SK-N-MC (cell line): ENCODE measurements around the gene LIMK1.
A peak's percentile ranks its signal among the peaks of the same experiment; 100 is the strongest.
"Not testable (repeated sequence)": the region's sequence is repeated elsewhere in the genome, so short reads cannot be mapped to it uniquely, and the experiment has no call there.

Source experiments
- DNase-seq: peaks from one replicate; pipeline ENCODE4 v3.0.0-alpha.2; 2011; ENCODE audit warnings: low read depth, low spot score
- H3K27ac ChIP-seq: fragments of 200-600 bp; sonication (generic); 2 replicates; pipeline ENCODE4 v1.5.1; 2016; ENCODE audit warnings: mixed run types
- H3K36me3 ChIP-seq: fragments of 200-600 bp; sonication (generic); 2 replicates; pipeline ENCODE4 v1.6.1; 2017; ENCODE audit warnings: antibody characterized with exemption, low read length, mixed read lengths; ENCODE audit not compliant: insufficient read depth
- H3K4me3 ChIP-seq: fragments of 200-600 bp; sonication (generic); 2 replicates; pipeline ENCODE4 v1.5.1; 2016
- H3K9ac ChIP-seq: fragments of 200-600 bp; sonication (generic); 2 replicates; pipeline ENCODE4 v1.8.0; 2017; ENCODE audit warnings: mixed run types, mixed read lengths; ENCODE audit not compliant: insufficient read length
- H3K9me3 ChIP-seq: fragments of 200-600 bp; sonication (generic); 2 replicates; pipeline ENCODE4 v1.6.1; 2017; ENCODE audit warnings: low read depth, mild to moderate bottlenecking, antibody characterized with exemption, low read length, moderate library complexity, mixed read lengths
- EZH2 ChIP-seq: fragments of 200-600 bp; sonication (generic); IDR thresholded peaks from one replicate; pipeline ENCODE4 v1.6.1; 2017; ENCODE audit warnings: antibody characterized with exemption
- FOXP2 ChIP-seq: optimal IDR thresholded peaks from 2 replicates; pipeline ENCODE3; 2011; ENCODE audit warnings: mild to moderate bottlenecking, moderate library complexity; ENCODE audit not compliant: insufficient read depth; ENCODE audit errors: extremely low read length, control extremely low read depth
- POLR2AphosphoS5 ChIP-seq: IDR thresholded peaks from 2 replicates; pipeline ENCODE4 v1.6.1; 2012; ENCODE audit warnings: mild to moderate bottlenecking, low read depth, low read length, borderline replicate concordance

Gene LIMK1

DNA sequence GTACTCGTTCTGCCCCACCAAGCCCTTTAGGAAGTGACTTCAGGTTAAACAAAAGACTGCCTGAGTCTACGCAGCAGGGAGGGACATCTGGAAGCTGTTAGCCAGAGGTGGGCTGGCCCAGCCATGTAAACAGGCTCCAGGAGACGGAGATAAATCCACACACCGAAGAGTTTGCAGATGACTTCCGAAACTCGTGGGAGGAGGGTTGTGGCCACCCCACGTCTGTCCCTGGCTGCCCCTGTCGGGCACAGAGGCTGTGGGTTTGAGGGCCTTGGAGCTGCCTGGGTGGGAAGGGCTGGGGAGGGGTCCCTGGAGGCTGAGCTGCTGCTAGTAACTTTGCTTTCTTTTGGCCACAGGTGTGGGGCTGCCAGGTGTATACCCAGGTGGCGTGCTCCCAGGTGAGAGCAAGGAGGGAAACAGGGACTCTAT lies 40.1 kb upstream of the LIMK1 start:
- DNase-seq, result no peak
- TF ChIP-seq FOXP2 (peak; percentile 100), EZH2 (no peak), POLR2AphosphoS5 (peak; percentile 66; the same call in 1 of the 2 replicates)
- Histone ChIP-seq H3K4me3 (peak overlapping the region; percentile 66), H3K9ac (no peak overlapping the region), H3K27ac (no peak overlapping the region), H3K9me3 (no peaks in the 10 kb centered on the region), H3K36me3 (no peaks in the 10 kb centered on the region)

DNA sequence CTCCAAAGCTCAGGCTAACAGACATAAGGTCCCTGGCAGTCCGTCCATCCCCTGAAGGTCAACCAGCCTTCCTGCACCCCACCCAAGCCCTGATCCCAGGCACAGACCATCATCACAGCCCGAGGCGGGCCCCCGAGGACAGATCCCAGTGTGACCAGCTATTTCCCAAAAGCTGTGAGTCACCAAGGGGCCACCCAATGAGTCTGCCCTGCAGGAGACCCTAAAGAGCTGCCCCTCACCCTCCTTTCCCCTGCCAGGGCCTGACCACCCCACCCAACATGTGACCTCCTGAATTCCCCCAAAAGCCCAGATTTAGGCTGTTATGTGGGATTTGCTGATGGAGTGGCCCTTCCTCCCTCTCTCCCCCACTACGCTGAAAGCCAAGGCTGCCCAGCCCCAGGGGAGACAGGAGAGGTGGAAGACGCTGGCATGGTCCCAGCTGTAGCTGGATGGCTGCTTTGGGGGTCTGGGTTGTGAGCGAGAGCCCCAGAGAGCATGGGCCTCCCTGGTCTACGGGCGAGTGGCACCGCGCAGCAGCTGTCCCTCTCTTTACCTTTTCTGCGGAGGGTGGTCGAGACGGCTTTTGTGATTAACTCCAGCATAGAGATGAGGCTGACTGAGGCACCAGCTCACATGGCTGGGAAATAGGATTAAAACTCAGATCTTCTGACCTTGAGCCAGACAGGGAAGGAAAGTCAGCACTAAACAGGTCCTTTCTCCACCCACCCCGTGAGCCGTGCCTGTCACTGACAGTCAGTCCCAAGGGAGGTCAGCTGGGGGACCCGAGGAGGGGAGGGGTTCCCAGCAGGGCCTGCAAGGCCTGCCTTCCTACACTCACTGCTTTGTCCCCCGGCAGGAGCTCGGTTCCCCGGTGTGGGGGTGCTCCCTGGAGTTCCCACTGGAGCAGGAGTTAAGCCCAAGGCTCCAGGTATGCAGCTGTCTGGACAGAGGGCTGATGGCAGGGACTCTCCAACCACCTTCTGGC lies 38.9 kb upstream of the LIMK1 start:
- peaks cover 5% of the 10 kb centered on the region; the same call in 1 of the 2 replicates for H3K36me3 ChIP-seq
- DNase-seq, result no peak
- no peak overlapping the region for H3K4me3 ChIP-seq
- no peak overlapping the region for H3K27ac ChIP-seq
- no peaks in the 10 kb centered on the region for H3K9me3 ChIP-seq
- H3K9ac ChIP-seq, result peak overlapping the region; percentile 26
- TF ChIP-seq EZH2, result no peak
- no peak for TF ChIP-seq FOXP2
- TF ChIP-seq POLR2AphosphoS5, result no peak

- H3K9ac ChIP-seq, H3K4me3 ChIP-seq, H3K9me3 ChIP-seq, H3K36me3 ChIP-seq, DNase-seq, H3K27ac ChIP-seq: not testable (repeated sequence)
Observed at GRCh38 chr7:74046581-74046980, 37.0 kb upstream of the LIMK1 start.

DNA sequence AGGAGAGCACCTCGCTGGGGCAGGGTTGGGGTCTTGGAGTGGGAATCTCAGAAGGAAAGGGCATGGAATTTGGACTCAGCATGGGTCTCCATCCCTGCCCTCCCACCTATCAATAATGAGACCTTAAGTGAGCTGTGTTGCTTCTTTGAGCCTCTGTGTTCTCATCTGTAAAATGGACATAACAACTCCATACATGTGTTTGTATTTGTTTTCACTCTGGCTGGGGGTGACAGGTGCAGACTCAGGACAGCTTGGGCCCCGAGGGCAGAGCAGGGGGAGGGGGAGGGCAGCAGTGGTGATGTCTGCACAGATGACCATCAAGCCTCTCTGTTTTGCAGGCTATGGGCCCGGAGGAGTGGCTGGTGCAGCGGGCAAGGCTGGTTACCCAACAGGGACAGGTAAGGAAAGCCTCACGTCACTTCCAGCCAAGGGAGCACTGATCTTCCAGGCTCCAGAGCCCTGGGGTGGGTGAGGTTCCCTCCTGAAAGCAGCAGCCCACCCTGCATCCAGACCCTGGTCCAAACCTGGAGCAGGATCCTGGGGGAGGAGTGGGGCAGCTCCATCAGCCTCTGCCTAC lies 35.7 kb upstream of the LIMK1 start:
- DNase-seq, result no peak
- Histone ChIP-seq H3K9me3 (no peaks in the 10 kb centered on the region), H3K27ac (no peak overlapping the region), H3K4me3 (no peak overlapping the region), H3K36me3 (peaks cover 9% of the 10 kb centered on the region; the same call in 1 of the 2 replicates), H3K9ac (no peak overlapping the region)
- TF ChIP-seq POLR2AphosphoS5 (no peak), EZH2 (no peak), FOXP2 (no peak)

DNA sequence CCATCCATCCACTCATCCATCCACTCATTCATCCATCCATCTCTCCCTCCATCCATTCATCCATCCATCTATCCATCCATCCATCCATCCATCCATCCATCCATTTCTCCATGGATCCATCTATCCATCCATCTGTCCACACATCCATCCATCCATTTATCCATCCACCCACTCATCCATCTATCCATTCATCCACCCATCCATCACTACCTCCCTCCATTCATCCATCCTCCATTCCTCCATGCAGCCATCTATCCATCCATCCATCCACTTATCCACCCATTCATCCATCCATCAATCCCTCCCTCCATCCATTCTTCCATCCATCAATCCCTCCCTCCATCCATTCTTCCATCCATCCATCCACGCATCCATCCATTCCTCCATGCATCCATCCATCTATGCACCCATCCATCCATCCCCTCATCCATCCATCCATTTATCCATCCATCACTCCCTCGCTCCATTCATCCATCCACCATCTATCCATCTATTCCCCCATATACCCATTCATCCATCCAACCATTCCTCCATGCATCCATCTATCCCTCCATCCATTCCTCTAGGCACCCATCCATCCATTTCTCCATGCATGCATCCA lies 34.5 kb upstream of the LIMK1 start:
- H3K36me3 ChIP-seq, result peaks cover 9% of the 10 kb centered on the region; the same call in 1 of the 2 replicates
- H3K9me3 ChIP-seq, result no peaks in the 10 kb centered on the region
- no peak overlapping the region for H3K4me3 ChIP-seq

GRCh38 chr7:74049997-74050798 lies 33.4 kb upstream of the LIMK1 start:
- Histone ChIP-seq H3K36me3 (peaks cover 9% of the 10 kb centered on the region; the same call in 1 of the 2 replicates), H3K4me3 (no peak overlapping the region), H3K27ac (no peak overlapping the region), H3K9ac (no peak overlapping the region), H3K9me3 (no peaks in the 10 kb centered on the region)
- no peak for DNase-seq
- TF ChIP-seq EZH2 (no peak), FOXP2 (no peak), POLR2AphosphoS5 (no peak)

More for the DNA sequence above, 34.5 kb upstream of the LIMK1 start:
- no peak for TF ChIP-seq POLR2AphosphoS5
- TF ChIP-seq FOXP2, result no peak
- TF ChIP-seq EZH2, result no peak
- Histone ChIP-seq H3K9ac (no peak overlapping the region), H3K27ac (no peak overlapping the region)
- no peak for DNase-seq

GRCh38 chr7:74051193-74051592 lies 32.4 kb upstream of the LIMK1 start:
- Histone ChIP-seq H3K9ac (no peak overlapping the region), H3K36me3 (peaks cover 9% of the 10 kb centered on the region; the same call in 1 of the 2 replicates), H3K9me3 (no peaks in the 10 kb centered on the region), H3K27ac (peak overlapping the region; percentile 84), H3K4me3 (no peak overlapping the region)
- no peak for TF ChIP-seq EZH2
- no peak for TF ChIP-seq POLR2AphosphoS5
- TF ChIP-seq FOXP2, result no peak
- DNase-seq, result no peak
